Measurements from ENCODE around the gene UQCRHL.

DNA sequence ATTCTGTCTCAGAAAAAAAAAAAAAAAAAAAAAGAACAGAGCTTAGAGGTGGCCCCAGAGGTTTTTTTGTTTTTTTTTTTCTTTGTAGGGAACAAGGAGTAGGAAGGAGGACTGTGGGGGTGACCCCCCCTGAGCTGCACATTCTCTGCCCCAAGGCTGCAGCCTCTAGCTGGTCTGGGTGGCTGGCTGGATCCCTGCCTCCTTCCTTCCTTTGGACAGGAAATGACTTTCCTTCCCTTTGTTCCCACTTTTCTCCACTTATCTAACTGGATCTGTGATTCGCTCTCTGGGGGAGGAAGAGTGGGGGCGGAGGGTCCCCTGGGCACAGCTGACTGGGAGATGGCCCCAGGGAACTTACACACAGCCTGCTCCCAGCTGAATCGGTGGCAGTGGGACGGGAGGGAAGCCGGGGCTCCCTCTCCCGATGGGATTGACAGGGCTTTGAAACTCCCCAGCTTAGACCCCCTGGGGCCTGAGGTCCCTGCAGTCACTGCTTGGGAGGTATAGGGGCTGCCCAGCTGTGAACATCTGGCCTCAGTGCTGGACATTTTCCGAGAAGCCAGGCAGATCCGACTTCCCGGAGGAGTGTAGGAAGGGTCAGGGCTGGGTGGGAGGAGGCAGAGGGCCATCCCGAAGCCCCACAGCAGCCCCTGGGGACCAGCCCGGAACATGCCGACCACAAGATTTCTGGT is 46.8 kb downstream of the UQCRHL start:
- TF ChIP-seq NPAS2 (CRISPR knock-in tag; IDR thresholded peaks at IDR 0.05; ENCODE audit: borderline replicate concordance) (no peak), POLR2A (IDR thresholded peaks at IDR 0.05; ENCODE audit: low read length) (no peak), HDAC2 (IDR thresholded peaks at IDR 0.05) (no peak)
- TF ChIP-seq, protein P1, sequence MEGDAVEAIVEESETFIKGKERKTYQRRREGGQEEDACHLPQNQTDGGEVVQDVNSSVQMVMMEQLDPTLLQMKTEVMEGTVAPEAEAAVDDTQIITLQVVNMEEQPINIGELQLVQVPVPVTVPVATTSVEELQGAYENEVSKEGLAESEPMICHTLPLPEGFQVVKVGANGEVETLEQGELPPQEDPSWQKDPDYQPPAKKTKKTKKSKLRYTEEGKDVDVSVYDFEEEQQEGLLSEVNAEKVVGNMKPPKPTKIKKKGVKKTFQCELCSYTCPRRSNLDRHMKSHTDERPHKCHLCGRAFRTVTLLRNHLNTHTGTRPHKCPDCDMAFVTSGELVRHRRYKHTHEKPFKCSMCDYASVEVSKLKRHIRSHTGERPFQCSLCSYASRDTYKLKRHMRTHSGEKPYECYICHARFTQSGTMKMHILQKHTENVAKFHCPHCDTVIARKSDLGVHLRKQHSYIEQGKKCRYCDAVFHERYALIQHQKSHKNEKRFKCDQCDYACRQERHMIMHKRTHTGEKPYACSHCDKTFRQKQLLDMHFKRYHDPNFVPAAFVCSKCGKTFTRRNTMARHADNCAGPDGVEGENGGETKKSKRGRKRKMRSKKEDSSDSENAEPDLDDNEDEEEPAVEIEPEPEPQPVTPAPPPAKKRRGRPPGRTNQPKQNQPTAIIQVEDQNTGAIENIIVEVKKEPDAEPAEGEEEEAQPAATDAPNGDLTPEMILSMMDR (IDR thresholded peaks at IDR 0.05): no peak

All from A549 (cell line).